Lower lobe of right lung (tissue), 2 donors: Measurements from ENCODE around the gene NID1. TPM values are rescaled to one million over a fixed set of nuclear protein-coding genes. Genes with fewer than 3 reads are reported as not detected.

Experiments
- ATAC-seq, 2 donors: fragments of 200-7000 bp; cut with Tn5 transposase; one replicate each; pipeline ENCODE4 v1.9.1; 2020 to 2022; ENCODE audit warnings: mild to moderate bottlenecking in 2 of 2, moderate library complexity in 2 of 2
- DNase-seq: peaks from one replicate; pipeline ENCODE4 v3.0.0-alpha.2; 2020
- H3K27ac ChIP-seq: fragments of 200-600 bp; one replicate; pipeline ENCODE4 v1.8.0; 2022
- H3K27me3 ChIP-seq: fragments of 200-600 bp; one replicate; pipeline ENCODE4 v1.8.0; 2022; ENCODE audit warnings: low read depth
- H3K36me3 ChIP-seq: fragments of 200-600 bp; one replicate; pipeline ENCODE4 v1.8.0; 2022; ENCODE audit warnings: mild to moderate bottlenecking
- H3K4me1 ChIP-seq: fragments of 200-600 bp; one replicate; pipeline ENCODE4 v1.8.0; 2022
- H3K4me3 ChIP-seq: fragments of 200-600 bp; one replicate; pipeline ENCODE4 v1.8.0; 2022; ENCODE audit warnings: mild to moderate bottlenecking
- H3K9me3 ChIP-seq: fragments of 200-600 bp; one replicate; pipeline ENCODE4 v1.8.0; 2022
- intact Hi-C: fragments of 100-400 bp; cut with DNase I; formaldehyde crosslinking; loops from one replicate; pipeline ENCODE4 v1.11.0; 2022
- long read RNA-seq: library from polyadenylated mRNA; unstranded; transcript quantifications from one replicate; pipeline ENCODE4 v2.0.0, GENCODE V29; 2021
- total RNA-seq: library from RNA; stranded (reverse); fragmentation: NEBNext Ultra II Directional; extraction: Animal tissue kit (Norgen Biotek cat#: 25700); gene quantifications from one replicate; pipeline ENCODE4 v1.2.1, GENCODE V29; 2021
- TF ChIP-seq, protein P1 (sequence below): fragments of 200-600 bp; IDR thresholded peaks from one replicate; pipeline ENCODE4 v1.8.0; 2022; ENCODE audit warnings: antibody characterized with exemption, mild to moderate bottlenecking
- donor health status: DM: no; HTN: yes; CAD: no; lungs with severe emphysema.

The NID1 gene, protein sequence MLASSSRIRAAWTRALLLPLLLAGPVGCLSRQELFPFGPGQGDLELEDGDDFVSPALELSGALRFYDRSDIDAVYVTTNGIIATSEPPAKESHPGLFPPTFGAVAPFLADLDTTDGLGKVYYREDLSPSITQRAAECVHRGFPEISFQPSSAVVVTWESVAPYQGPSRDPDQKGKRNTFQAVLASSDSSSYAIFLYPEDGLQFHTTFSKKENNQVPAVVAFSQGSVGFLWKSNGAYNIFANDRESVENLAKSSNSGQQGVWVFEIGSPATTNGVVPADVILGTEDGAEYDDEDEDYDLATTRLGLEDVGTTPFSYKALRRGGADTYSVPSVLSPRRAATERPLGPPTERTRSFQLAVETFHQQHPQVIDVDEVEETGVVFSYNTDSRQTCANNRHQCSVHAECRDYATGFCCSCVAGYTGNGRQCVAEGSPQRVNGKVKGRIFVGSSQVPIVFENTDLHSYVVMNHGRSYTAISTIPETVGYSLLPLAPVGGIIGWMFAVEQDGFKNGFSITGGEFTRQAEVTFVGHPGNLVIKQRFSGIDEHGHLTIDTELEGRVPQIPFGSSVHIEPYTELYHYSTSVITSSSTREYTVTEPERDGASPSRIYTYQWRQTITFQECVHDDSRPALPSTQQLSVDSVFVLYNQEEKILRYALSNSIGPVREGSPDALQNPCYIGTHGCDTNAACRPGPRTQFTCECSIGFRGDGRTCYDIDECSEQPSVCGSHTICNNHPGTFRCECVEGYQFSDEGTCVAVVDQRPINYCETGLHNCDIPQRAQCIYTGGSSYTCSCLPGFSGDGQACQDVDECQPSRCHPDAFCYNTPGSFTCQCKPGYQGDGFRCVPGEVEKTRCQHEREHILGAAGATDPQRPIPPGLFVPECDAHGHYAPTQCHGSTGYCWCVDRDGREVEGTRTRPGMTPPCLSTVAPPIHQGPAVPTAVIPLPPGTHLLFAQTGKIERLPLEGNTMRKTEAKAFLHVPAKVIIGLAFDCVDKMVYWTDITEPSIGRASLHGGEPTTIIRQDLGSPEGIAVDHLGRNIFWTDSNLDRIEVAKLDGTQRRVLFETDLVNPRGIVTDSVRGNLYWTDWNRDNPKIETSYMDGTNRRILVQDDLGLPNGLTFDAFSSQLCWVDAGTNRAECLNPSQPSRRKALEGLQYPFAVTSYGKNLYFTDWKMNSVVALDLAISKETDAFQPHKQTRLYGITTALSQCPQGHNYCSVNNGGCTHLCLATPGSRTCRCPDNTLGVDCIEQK
- total RNA-seq: 46.6 TPM
- long read RNA-seq, full-length matches to known transcripts: 14 of 28 reads
- long read RNA-seq, partial matches to known transcripts: 8 of 28 reads
- long read RNA-seq, other reads (novel, unspliced or antisense): 6 of 28 reads

DNA sequence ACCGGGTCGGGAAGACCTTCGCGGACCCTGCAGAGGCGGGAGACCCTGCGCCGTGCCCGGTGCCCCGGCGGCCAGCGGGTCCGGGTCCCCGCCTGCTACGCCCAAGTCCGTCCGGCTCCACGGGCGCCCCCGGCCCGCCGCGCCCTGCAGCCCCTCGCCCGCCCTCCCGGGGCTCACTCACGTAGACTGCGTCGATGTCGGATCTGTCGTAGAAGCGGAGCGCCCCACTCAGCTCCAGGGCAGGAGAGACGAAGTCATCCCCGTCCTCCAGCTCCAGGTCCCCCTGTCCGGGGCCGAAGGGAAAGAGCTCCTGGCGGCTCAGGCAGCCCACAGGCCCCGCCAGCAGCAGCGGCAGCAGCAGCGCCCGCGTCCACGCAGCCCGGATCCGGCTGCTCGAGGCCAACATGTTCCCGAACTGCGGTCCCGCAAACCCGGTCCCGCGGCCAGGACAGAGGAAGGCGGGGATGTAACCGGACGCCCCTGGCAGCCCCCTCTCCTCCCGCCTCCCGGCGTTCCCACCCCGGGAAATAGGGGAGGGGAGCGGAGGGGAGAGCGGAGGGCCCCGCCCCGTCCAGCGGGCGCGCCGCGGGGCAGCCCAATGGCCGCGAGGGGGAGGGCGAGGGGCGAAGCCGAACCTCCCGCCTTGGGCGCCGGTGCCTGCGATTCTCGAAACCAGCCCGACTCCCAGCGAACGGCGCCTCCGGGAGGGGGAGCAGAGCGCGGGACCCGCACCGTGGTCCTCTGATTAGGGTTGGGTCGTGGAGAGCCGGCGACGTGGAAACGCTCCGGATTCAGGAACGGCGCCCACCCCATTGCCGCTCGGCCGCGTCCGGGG lies at the start of gene NID1:
Gene NID1 (minus strand): TSS at position 417 of the 835 bp plus-strand sequence. CDS start 11 bp downstream, at position 406.
- peaks cover 37% of the 10 kb centered on the region for H3K4me1 ChIP-seq
- no peaks in the 10 kb centered on the region for H3K9me3 ChIP-seq
- peak within 1 kb of the TSS; percentile 77 for H3K4me3 ChIP-seq
- H3K27ac ChIP-seq: peak within 1 kb of the TSS; percentile 93
- peaks cover 19% of the 10 kb centered on the region for H3K27me3 ChIP-seq
- H3K36me3 ChIP-seq: no peaks in the 10 kb centered on the region
- ATAC-seq (peak; percentile 87 to 93), DNase-seq (peak; percentile 74)
- intact Hi-C loops: no loop called here
- TF ChIP-seq, protein P1, sequence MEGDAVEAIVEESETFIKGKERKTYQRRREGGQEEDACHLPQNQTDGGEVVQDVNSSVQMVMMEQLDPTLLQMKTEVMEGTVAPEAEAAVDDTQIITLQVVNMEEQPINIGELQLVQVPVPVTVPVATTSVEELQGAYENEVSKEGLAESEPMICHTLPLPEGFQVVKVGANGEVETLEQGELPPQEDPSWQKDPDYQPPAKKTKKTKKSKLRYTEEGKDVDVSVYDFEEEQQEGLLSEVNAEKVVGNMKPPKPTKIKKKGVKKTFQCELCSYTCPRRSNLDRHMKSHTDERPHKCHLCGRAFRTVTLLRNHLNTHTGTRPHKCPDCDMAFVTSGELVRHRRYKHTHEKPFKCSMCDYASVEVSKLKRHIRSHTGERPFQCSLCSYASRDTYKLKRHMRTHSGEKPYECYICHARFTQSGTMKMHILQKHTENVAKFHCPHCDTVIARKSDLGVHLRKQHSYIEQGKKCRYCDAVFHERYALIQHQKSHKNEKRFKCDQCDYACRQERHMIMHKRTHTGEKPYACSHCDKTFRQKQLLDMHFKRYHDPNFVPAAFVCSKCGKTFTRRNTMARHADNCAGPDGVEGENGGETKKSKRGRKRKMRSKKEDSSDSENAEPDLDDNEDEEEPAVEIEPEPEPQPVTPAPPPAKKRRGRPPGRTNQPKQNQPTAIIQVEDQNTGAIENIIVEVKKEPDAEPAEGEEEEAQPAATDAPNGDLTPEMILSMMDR: peak; percentile 45

DNA sequence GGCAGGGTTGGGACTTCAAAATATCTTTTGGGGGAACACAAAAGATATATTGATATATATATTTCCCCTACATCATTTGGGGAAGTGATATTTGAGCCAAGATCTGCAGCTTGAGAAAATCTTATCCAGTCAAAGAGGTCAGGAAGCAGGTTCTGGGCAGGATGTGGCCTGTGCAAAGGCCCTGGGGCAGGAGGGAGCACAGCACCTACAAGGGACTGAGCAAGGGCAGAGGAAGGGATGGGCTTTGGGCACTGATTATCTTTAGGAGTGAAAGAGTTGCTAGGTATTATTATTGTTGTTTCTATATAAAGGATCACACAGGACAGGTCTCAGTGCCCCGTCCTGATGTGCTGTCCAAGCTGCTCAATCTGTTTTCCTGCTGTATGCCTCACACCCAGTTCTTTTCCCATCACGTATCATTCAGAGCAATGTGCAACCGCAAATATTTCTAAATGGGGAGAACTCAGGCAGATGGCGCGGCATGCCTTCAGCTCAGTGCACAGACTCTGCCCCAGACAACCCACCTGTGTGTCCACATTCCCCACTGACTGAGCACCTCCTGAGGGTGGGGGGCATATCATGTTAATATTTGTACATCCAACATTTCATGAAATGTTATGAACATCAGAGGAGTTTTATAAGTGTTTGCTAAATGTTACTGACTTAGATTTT lies 49.3 kb upstream of the NID1 start:
- intact Hi-C loops: no loop called here
- Histone ChIP-seq H3K27ac (no peak overlapping the region), H3K4me1 (no peaks in the 10 kb centered on the region), H3K36me3 (no peaks in the 10 kb centered on the region), H3K9me3 (no peaks in the 10 kb centered on the region), H3K4me3 (no peak overlapping the region), H3K27me3 (no peaks in the 10 kb centered on the region)
- TF ChIP-seq, protein P1: no peak
- ATAC-seq (no peak), DNase-seq (no peak)

DNA sequence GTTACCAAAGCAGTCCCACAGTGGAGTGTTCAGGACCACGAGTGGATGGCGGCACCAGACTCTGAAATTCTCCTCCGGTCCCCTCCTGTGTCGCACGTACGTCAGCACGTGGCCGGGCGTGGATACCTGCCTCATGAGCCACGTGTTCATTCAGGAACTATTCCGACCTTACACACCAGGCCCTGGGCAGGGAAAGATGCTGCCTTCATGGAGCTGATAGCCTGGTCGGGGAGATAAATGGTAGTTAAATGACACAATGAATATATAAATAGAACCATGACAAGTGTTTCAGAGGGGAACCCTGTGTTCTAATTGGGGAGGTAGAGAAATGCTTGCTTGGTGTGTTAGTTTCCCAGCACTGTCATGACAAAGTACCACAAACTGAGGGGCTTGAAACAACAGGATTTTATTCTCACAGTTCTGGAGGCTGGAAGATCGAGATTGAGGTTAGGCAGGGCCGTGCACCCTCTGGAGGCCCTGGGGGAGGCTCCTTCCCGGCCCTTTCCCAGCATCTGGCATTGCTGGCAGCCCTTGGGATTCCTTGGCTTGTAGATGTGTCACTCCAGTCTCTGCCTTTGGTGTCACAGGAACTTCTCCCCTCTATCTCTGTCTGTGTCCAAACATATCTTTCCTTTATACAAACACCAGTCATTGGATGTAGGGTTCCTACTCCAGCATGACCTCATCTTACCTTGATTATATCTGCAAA lies 48.6 kb upstream of the NID1 start:
- Histone ChIP-seq H3K27me3 (no peaks in the 10 kb centered on the region), H3K36me3 (no peaks in the 10 kb centered on the region), H3K27ac (no peak overlapping the region), H3K4me3 (no peak overlapping the region), H3K4me1 (no peaks in the 10 kb centered on the region), H3K9me3 (no peaks in the 10 kb centered on the region)
- DNase-seq (no peak), ATAC-seq (no peak)
- intact Hi-C loops: no loop called here
- TF ChIP-seq, protein P1: no peak

DNA sequence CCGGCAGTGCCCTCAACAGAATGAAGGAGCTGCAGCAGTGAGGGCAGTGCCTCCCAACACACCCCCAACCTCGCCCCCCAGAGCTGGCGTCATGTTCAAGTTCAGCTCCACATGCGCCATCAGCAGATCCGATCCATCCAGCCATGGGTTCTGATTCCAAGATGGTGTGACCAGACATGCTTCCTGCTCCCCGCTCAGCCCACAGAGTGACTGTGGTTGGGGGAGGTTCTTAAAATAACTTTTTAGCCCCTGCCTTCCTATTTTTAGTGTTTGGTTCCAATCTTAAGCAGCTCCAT lies 47.4 kb upstream of the NID1 start:
- H3K4me1 ChIP-seq: no peaks in the 10 kb centered on the region
- intact Hi-C loops: no loop called here
- TF ChIP-seq, protein P1: no peak
- no peak for DNase-seq
- no peak for ATAC-seq
- H3K27ac ChIP-seq: no peak overlapping the region
- H3K27me3 ChIP-seq: no peaks in the 10 kb centered on the region
- no peaks in the 10 kb centered on the region for H3K36me3 ChIP-seq
- no peaks in the 10 kb centered on the region for H3K9me3 ChIP-seq
- H3K4me3 ChIP-seq: no peak overlapping the region
